K562 (cell line): ENCODE results near the gene GRPEL2.

ENCODE experiments used
- ELF1 ChIP-seq: fragments of 200-800 bp; sonication (Bioruptor generic); IDR thresholded peaks from 2 replicates; pipeline ENCODE4 v1.6.1; 2016; ENCODE audit warnings: missing genetic modification characterization, missing compliant biosample characterization
- KDM1A ChIP-seq, 2 experiments: fragments of 450-650 bp; IDR thresholded peaks; 2 replicates each; pipeline ENCODE4 v1.6.1; 2016; ENCODE audit warnings: mild to moderate bottlenecking in 2 of 2
- NFXL1 ChIP-seq: fragments of 450-650 bp; formaldehyde crosslinking; IDR thresholded peaks from 2 replicates; pipeline ENCODE4 v1.4.0; 2021; ENCODE audit warnings: mild to moderate bottlenecking
- SMARCE1 ChIP-seq: fragments of 450-650 bp; IDR thresholded peaks from 2 replicates; pipeline ENCODE4 v1.7.1; 2016; ENCODE audit warnings: mild to moderate bottlenecking
- SNRNP70 ChIP-seq: fragments of 200-400 bp; formaldehyde crosslinking; optimal IDR thresholded peaks from 2 replicates; pipeline ENCODE3; 2017; ENCODE audit warnings: low read depth, low read length
- USF1 ChIP-seq: sonication (generic); formaldehyde crosslinking; IDR thresholded peaks from 2 replicates; pipeline ENCODE4 v1.9.0; 2022; ENCODE audit warnings: mild to moderate bottlenecking, missing genetic modification reagents
- XRCC5 ChIP-seq: fragments of 200-400 bp; formaldehyde crosslinking; IDR thresholded peaks from 2 replicates; pipeline ENCODE4 v1.6.1; 2017; ENCODE audit warnings: low read depth, mild to moderate bottlenecking, low read length
- ZNF354B ChIP-seq: fragments of 250-450 bp; sonication (Bioruptor Pico); IDR thresholded peaks from 2 replicates; pipeline ENCODE4 v1.4.0; 2020
- ZNF778 ChIP-seq: fragments of 450-650 bp; formaldehyde crosslinking; IDR thresholded peaks from 2 replicates; pipeline ENCODE4 v1.4.0; 2020; ENCODE audit warnings: mild to moderate bottlenecking, moderate library complexity
- TF ChIP-seq, protein P1 (sequence below), 3 experiments: IDR thresholded peaks in 2 of 3; conservative IDR thresholded peaks in 1 of 3; 2 replicates each; pipeline ENCODE4 v1.5.1; 2011 to 2012; ENCODE audit warnings: low read length in 3 of 3, mild to moderate bottlenecking in 3 of 3, control low read depth in 2 of 3, improper control_type of control experiment in 1 of 3, inconsistent platforms in 1 of 3, low read depth in 1 of 3, mixed read lengths in 1 of 3, moderate library complexity in 1 of 3; ENCODE audit not compliant: insufficient read depth in 2 of 3
- TF ChIP-seq, protein P2 (sequence below): sonication (generic); formaldehyde crosslinking; IDR thresholded peaks from 2 replicates; pipeline ENCODE4 v1.9.0; 2022; ENCODE audit warnings: mild to moderate bottlenecking, missing genetic modification reagents

DNA sequence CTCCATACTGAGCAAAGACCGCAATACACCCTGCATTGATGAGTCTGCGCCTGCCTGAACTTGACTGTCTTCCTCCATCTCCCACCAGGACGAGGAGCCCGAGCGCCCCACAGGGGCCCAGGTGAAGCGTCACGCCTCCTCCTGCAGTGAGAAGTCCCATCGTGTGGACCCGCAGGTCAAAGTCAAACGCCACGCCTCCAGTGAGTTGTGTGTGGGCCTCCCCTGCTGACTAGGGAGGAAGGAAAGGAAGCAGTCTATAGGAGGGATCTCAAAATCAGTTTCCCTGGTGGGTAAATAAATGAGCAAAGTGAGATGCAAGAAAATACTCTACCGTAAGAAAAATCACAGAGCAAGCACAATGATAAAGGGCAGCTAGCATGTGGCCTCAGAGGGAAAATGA lies 22.8 kb upstream of the GRPEL2 start:
- TF ChIP-seq SNRNP70 (no peak), ELF1 (no peak), SMARCE1 (no peak), XRCC5 (no peak), ZNF354B (CRISPR knock-in tag) (no peak), ZNF778 (CRISPR knock-in tag) (no peak), KDM1A (IDR thresholded peaks at IDR 0.05) (no peak), NFXL1 (CRISPR knock-in tag) (no peak), USF1 (CRISPR knock-in tag) (no peak)
- TF ChIP-seq, protein P1, sequence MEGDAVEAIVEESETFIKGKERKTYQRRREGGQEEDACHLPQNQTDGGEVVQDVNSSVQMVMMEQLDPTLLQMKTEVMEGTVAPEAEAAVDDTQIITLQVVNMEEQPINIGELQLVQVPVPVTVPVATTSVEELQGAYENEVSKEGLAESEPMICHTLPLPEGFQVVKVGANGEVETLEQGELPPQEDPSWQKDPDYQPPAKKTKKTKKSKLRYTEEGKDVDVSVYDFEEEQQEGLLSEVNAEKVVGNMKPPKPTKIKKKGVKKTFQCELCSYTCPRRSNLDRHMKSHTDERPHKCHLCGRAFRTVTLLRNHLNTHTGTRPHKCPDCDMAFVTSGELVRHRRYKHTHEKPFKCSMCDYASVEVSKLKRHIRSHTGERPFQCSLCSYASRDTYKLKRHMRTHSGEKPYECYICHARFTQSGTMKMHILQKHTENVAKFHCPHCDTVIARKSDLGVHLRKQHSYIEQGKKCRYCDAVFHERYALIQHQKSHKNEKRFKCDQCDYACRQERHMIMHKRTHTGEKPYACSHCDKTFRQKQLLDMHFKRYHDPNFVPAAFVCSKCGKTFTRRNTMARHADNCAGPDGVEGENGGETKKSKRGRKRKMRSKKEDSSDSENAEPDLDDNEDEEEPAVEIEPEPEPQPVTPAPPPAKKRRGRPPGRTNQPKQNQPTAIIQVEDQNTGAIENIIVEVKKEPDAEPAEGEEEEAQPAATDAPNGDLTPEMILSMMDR (IDR thresholded peaks at IDR 0.05 in 2 of 3, conservative IDR thresholded peaks at IDR 0.05 in 1 of 3; ENCODE audit: insufficient read depth in 2 of 3, low read depth in 1 of 3, low read length in 3 of 3): no peak
- TF ChIP-seq, protein P2, sequence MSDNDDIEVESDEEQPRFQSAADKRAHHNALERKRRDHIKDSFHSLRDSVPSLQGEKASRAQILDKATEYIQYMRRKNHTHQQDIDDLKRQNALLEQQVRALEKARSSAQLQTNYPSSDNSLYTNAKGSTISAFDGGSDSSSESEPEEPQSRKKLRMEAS (CRISPR knock-in tag): no peak
